Stomach (tissue), 9 donors: ENCODE data around the gene NAA35. TPM values are rescaled to one million over a fixed set of nuclear protein-coding genes. Genes with fewer than 3 reads are reported as not detected.

Experiments used
- DNase-seq, 2 donors: peaks; one replicate each; pipeline versions ENCODE4 v3.0.0 to v3.0.0-alpha.2; 2013 to 2019
- H3K27ac ChIP-seq, 5 donors: fragments of 200-600 bp in 4 of 5; sonication (generic) in 4 of 5; one replicate each; pipeline ENCODE4 v1.5.1; 2013 to 2019; ENCODE audit warnings: mild to moderate bottlenecking in 1 of 5, moderate library complexity in 1 of 5
- H3K27me3 ChIP-seq, 3 donors: fragments of 200-600 bp; sonication (generic); one replicate each; pipeline ENCODE4 v1.5.1; 2017 to 2019; ENCODE audit warnings: mixed run types in 1 of 3
- H3K36me3 ChIP-seq, 4 donors: fragments of 200-600 bp; sonication (generic); 1 replicate in 3 of 4; 2 replicates in 1 of 4; pipeline ENCODE4 v1.5.1; 2016 to 2019
- H3K4me1 ChIP-seq, 4 donors: fragments of 200-600 bp; sonication (generic); one replicate each; pipeline ENCODE4 v1.5.1; 2016 to 2019
- H3K4me3 ChIP-seq, 4 donors: fragments of 200-600 bp; sonication (generic) in 3 of 4; one replicate each; pipeline ENCODE4 v1.5.1; 2016 to 2019; ENCODE audit warnings: mild to moderate bottlenecking in 1 of 4
- H3K9me3 ChIP-seq, 4 donors: fragments of 200-600 bp; sonication (generic); one replicate each; pipeline ENCODE4 v1.5.1; 2016 to 2019
- EP300 ChIP-seq: sonication (generic); formaldehyde crosslinking; IDR thresholded peaks from one replicate; pipeline ENCODE4 v1.6.1; 2017; ENCODE audit warnings: antibody characterized with exemption
- POLR2A ChIP-seq, 4 donors: fragments of 450-650 bp; IDR thresholded peaks; one replicate each; pipeline ENCODE4 v1.6.1; 2016; ENCODE audit warnings: antibody characterized with exemption in 4 of 4, control low read depth in 2 of 4, mild to moderate bottlenecking in 1 of 4, moderate library complexity in 1 of 4
- POLR2AphosphoS5 ChIP-seq, 3 donors: sonication (generic); formaldehyde crosslinking; IDR thresholded peaks; one replicate each; pipeline ENCODE4 v1.6.1; 2016; ENCODE audit warnings: antibody characterized with exemption in 3 of 3
- WGBS, 5 donors: extraction: QIAGEN DNeasy Blood & Tissue Kit in 3 of 5; methylation state at CpG; one replicate each; pipeline versions ENCODE4 v1.1.5 to v1.1.7; 2013 to 2018; 5-methylcytosine and 5-hydroxymethylcytosine counted together
- intact Hi-C: fragments of 100-400 bp; cut with DNase I; formaldehyde crosslinking; loops from one replicate; pipeline ENCODE4 v1.15.1; 2023; ENCODE audit warnings: low total_unique reads
- polyA plus RNA-seq, 3 donors: library from polyadenylated mRNA; stranded (reverse); fragments of 200-250 nt; gene quantifications; one replicate each; pipeline ENCODE4 v1.2.3, GENCODE V29; 2013
- total RNA-seq, 5 donors: library from RNA; depleted of rRNA; stranded (reverse); fragments of >200 nt; gene quantifications; one replicate each; pipeline versions ENCODE4 v1.1.0 to v1.2.3, GENCODE V29; 2014 to 2016
- TF ChIP-seq, protein P1 (sequence below), 7 experiments: fragments of 450-650 bp in 4 of 7; fragments of 200-600 bp in 3 of 7; sonication (generic) in 3 of 7; IDR thresholded peaks; one replicate each; pipeline ENCODE4 v1.5.1; 2016 to 2019; ENCODE audit warnings: antibody characterized with exemption in 7 of 7, control low read depth in 2 of 7, mild to moderate bottlenecking in 1 of 7
- donor health status: healthy with polysubstance abuse.
- donor health status: Bipolar disorder and iron deficiency.
- donor health status: healthy.

NAA35 gene
- total and polyA plus RNA-seq, 8 donors, result 6.0 to 67.0 (median 10.4) TPM

DNA sequence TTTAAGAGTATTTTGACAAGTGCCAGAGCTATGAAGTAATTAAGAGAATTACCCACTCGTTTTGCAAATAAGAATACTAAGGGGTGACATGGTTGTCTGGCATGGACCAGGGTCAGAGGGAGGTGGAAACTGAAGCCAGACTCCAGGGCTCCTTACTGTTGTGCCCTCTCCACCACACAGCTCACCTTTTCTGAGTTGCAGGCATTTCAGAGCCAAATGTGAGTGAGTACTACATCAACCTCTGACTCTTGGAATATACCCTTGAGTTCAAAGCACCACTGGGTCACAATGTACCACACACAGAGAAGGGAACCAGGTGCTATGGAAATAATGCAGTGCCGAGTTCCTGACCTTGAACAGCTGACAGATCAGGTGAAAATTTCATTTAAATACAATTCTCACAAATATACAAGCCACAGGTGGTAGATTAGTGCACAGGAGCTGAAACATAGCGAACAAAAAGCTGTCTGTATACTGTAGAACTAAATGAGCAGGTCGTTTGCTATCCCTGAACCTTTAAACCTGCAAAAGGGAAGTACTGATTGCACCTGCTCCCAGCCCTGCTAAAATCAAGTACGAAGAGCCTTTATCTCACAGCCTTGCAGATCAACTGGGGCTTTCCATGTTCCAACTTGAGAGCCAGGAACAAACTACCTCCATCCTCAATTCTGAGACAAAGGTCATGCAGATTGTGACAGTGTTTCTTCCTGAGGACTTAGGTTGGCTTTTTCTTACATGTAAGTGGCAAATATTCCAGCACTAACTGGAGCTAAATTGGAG lies 101.4 kb downstream of the NAA35 start:
- Histone ChIP-seq H3K36me3 (peaks cover 0 to 22% (median 12%) of the 10 kb centered on the region in 4 donors), H3K9me3 (no peaks in the 10 kb centered on the region), H3K27ac (no peak overlapping the region), H3K4me1 (peaks cover 0 to 12% (median 0%) of the 10 kb centered on the region in 4 donors), H3K27me3 (no peaks in the 10 kb centered on the region), H3K4me3 (no peak overlapping the region)
- TF ChIP-seq EP300 (no peak), POLR2AphosphoS5 (IDR thresholded peaks at IDR 0.05) (no peak), POLR2A (IDR thresholded peaks at IDR 0.05) (no peak)
- TF ChIP-seq, protein P1, sequence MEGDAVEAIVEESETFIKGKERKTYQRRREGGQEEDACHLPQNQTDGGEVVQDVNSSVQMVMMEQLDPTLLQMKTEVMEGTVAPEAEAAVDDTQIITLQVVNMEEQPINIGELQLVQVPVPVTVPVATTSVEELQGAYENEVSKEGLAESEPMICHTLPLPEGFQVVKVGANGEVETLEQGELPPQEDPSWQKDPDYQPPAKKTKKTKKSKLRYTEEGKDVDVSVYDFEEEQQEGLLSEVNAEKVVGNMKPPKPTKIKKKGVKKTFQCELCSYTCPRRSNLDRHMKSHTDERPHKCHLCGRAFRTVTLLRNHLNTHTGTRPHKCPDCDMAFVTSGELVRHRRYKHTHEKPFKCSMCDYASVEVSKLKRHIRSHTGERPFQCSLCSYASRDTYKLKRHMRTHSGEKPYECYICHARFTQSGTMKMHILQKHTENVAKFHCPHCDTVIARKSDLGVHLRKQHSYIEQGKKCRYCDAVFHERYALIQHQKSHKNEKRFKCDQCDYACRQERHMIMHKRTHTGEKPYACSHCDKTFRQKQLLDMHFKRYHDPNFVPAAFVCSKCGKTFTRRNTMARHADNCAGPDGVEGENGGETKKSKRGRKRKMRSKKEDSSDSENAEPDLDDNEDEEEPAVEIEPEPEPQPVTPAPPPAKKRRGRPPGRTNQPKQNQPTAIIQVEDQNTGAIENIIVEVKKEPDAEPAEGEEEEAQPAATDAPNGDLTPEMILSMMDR (IDR thresholded peaks at IDR 0.05), result no peak
- intact Hi-C loops, result no loop called here
- no peak for DNase-seq
- 53 to 70% (median 61%) methylated on average over 5 of the region's 5 CpGs for WGBS, 5 donors

DNA sequence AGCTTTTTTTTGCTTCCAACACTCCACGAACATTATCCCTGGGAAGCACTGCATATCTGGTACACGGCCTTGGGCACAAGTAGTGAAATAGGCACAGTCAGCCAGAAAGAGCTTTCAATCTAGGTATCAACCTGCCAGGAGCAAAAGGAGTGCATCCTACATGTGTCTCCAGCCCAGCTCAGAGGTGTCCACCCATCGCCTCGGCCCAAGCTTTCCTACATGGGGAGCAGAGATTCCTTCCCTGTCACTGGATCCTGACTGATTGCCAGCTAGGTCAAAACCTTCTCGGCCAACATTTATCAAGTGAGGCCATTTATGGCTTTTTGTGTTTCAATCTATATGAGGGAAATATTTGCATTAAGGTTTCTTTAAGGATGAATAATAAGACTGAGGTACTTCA lies 102.6 kb downstream of the NAA35 start:
- H3K27me3 ChIP-seq, result no peaks in the 10 kb centered on the region
- H3K9me3 ChIP-seq, result no peaks in the 10 kb centered on the region
- DNase-seq, result no peak
- peaks cover 0 to 12% (median 0%) of the 10 kb centered on the region in 4 donors for H3K4me1 ChIP-seq
- peaks cover 0 to 22% (median 12%) of the 10 kb centered on the region in 4 donors for H3K36me3 ChIP-seq
- H3K4me3 ChIP-seq, result no peak overlapping the region
- TF ChIP-seq POLR2AphosphoS5 (IDR thresholded peaks at IDR 0.05), result no peak
- TF ChIP-seq EP300, result no peak
- no peak for TF ChIP-seq POLR2A (IDR thresholded peaks at IDR 0.05)
- TF ChIP-seq, protein P1 (IDR thresholded peaks at IDR 0.05), result no peak
- intact Hi-C loops, result no loop called here
- 89 to 96% (median 92%) methylated on average over 5 of the region's 5 CpGs for WGBS, 5 donors
- no peak overlapping the region for H3K27ac ChIP-seq

DNA sequence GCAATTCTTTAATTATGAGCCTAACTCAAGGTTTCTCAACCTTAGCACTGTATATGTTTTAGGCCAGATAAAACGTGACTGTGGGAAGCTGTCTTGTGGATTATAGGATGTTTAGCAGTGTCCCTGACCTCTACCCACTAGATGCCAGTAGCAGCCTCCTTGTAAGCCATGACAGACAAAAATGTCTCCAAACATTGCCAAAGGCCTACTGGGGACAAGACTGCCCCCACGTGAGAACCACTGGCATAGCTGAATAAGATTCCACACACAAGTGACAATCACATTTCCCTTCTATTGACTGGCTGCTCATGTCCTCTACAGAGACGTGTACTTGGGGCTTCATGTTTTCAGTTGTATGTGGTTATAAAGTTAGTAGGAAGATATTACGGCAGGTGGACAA lies 103.1 kb downstream of the NAA35 start:
- no peak overlapping the region for H3K4me3 ChIP-seq
- H3K4me1 ChIP-seq, result peaks cover 0 to 12% (median 0%) of the 10 kb centered on the region in 4 donors
- H3K27ac ChIP-seq, result no peak overlapping the region
- intact Hi-C loops, result no loop called here
- WGBS, 5 donors, result 81 to 91% (median 83%) methylated on average over 4 of the region's 4 CpGs
- H3K27me3 ChIP-seq, result no peaks in the 10 kb centered on the region
- DNase-seq, result no peak
- H3K9me3 ChIP-seq, result no peaks in the 10 kb centered on the region
- peaks cover 0 to 22% (median 12%) of the 10 kb centered on the region in 4 donors for H3K36me3 ChIP-seq
- TF ChIP-seq, protein P1 (IDR thresholded peaks at IDR 0.05), result no peak
- no peak for TF ChIP-seq POLR2A (IDR thresholded peaks at IDR 0.05)

DNA sequence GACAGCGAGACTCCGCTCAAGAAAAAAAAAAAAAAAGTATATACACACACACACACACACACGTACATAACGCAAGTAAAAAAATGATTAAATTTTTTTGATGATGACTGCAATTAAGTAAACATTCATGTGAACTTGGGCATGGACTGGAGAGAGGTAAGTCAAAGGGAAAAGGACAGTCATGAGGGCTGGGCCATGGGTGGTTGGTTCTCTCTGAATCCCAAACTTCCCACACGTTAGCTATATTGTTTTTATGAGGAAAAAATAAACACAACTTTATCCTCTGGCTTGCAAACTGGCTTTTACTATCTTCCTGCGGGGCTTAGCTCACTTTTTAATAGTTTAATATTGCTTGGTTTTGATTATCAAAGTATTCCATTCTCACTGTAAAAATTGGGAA lies 104.7 kb downstream of the NAA35 start:
- 83 to 89% (median 85%) methylated on average over 6 of the region's 6 CpGs for WGBS, 5 donors
- Histone ChIP-seq H3K27ac (no peak overlapping the region), H3K27me3 (no peaks in the 10 kb centered on the region), H3K4me3 (no peak overlapping the region), H3K9me3 (no peaks in the 10 kb centered on the region), H3K4me1 (peaks cover 0 to 12% (median 0%) of the 10 kb centered on the region in 4 donors), H3K36me3 (peaks cover 0 to 22% (median 8%) of the 10 kb centered on the region in 4 donors)
- no peak for TF ChIP-seq POLR2A (IDR thresholded peaks at IDR 0.05)
- no peak for TF ChIP-seq POLR2AphosphoS5 (IDR thresholded peaks at IDR 0.05)
- TF ChIP-seq, protein P1 (IDR thresholded peaks at IDR 0.05), result no peak
- TF ChIP-seq EP300, result no peak
- intact Hi-C loops, result no loop called here
- DNase-seq, result no peak
